Suprapubic skin (tissue), 4 donors: Measurements from ENCODE around the gene MUTYH.

Experiments
- POLR2A ChIP-seq, 2 donors: fragments of 450-650 bp; IDR thresholded peaks; one replicate each; pipeline ENCODE4 v1.6.1; 2017; ENCODE audit warnings: antibody characterized with exemption in 2 of 2, mild to moderate bottlenecking in 2 of 2, moderate library complexity in 2 of 2
- POLR2AphosphoS5 ChIP-seq, 3 donors: sonication (generic); formaldehyde crosslinking; IDR thresholded peaks; one replicate each; pipeline ENCODE4 v1.6.1; 2017; ENCODE audit warnings: antibody characterized with exemption in 3 of 3
- TF ChIP-seq, protein P1 (sequence below), 2 donors: fragments of 200-600 bp in 1 of 2; fragments of 450-650 bp in 1 of 2; sonication (generic) in 1 of 2; IDR thresholded peaks; one replicate each; pipeline ENCODE4 v1.5.1; 2016 to 2019; ENCODE audit warnings: antibody characterized with exemption in 2 of 2, mild to moderate bottlenecking in 1 of 2, moderate library complexity in 1 of 2

DNA sequence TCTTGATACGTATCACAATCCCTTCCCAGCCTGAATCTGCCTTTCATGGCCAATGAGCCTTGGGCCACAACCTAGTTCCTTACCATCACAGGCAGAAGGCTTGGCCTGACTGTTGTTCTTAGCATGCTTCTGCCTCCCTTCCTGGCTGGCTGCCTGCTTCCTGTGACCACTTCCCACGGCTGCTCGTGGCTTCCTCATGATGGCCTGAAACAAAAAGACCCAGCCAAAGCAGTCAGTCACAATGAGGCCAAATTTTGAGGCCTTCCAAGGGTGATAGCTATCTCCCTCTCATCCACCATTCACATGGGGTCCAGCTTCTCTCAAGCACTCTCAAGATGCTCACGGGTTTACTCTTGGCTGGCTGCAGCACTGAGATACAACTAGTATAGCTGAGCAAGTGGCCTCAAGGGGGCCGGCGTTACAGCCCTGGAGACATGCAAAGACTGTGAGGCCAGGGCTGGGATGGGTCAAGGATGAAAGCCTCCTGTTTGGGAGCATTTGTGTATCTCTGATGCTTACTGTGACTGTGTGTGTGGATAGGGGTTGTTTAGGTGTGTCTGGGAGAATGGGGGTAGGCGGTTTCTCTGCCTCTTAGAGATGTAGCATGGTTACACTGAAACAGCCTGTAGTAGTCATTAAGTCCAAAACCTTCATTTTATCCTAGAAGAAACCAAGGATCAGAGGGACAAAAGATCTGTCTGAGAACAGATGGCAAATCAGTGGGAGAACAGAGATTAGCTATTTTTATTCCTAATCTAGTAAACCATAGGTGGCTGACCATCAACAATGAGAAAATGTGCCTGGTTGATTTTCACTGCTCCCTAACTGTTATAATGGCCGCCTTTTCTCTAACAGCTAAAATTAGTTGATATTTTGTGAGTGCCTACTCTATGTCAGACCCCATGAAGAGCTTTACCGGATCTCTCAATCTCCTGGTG lies 5.7 kb downstream of the MUTYH start:
- TF ChIP-seq, protein P1, sequence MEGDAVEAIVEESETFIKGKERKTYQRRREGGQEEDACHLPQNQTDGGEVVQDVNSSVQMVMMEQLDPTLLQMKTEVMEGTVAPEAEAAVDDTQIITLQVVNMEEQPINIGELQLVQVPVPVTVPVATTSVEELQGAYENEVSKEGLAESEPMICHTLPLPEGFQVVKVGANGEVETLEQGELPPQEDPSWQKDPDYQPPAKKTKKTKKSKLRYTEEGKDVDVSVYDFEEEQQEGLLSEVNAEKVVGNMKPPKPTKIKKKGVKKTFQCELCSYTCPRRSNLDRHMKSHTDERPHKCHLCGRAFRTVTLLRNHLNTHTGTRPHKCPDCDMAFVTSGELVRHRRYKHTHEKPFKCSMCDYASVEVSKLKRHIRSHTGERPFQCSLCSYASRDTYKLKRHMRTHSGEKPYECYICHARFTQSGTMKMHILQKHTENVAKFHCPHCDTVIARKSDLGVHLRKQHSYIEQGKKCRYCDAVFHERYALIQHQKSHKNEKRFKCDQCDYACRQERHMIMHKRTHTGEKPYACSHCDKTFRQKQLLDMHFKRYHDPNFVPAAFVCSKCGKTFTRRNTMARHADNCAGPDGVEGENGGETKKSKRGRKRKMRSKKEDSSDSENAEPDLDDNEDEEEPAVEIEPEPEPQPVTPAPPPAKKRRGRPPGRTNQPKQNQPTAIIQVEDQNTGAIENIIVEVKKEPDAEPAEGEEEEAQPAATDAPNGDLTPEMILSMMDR (IDR thresholded peaks at IDR 0.05) = no peak
- TF ChIP-seq POLR2AphosphoS5 (IDR thresholded peaks at IDR 0.05) (no peak), POLR2A (IDR thresholded peaks at IDR 0.05) (no peak)
